Fibroblast of the aortic adventitia (primary cell): ENCODE data around the gene SHB. TPM values are rescaled to one million over a fixed set of nuclear protein-coding genes. Genes with fewer than 3 reads are reported as not detected.
A peak's percentile ranks its signal among the peaks of the same experiment; 100 is the strongest.

Source experiments
- DNase-seq: peaks from one replicate; pipeline ENCODE4 v3.0.0-alpha.2; 2010; ENCODE audit warnings: low read depth
- H3K4me3 ChIP-seq: 2 replicates; pipeline ENCODE4 v1.5.1; 2011; ENCODE audit warnings: low read depth, mild to moderate bottlenecking, control low read depth, low read length, moderate library complexity
- CTCF ChIP-seq: IDR thresholded peaks from 2 replicates; pipeline ENCODE4 v1.5.1; 2011; ENCODE audit warnings: mild to moderate bottlenecking, low read length, control low read depth, inconsistent platforms; ENCODE audit not compliant: insufficient read depth
- total RNA-seq: library from RNA; depleted of rRNA; stranded (reverse); fragments of >200 nt; gene quantifications from 2 replicates; pipeline ENCODE4 v1.2.3, GENCODE V29; 2012; ENCODE audit warnings: low replicate concordance

Gene SHB
- total RNA-seq, 1 donor: 26.5 TPM

GRCh38 chr9:37938121-37938891 lies 130.7 kb downstream of the SHB start:
- DNase-seq: peak; percentile 76
- no peak for TF ChIP-seq CTCF
- no peak overlapping the region for H3K4me3 ChIP-seq

GRCh38 chr9:37937366-37937765 lies 131.7 kb downstream of the SHB start:
- no peak for TF ChIP-seq CTCF
- H3K4me3 ChIP-seq: no peak overlapping the region
- DNase-seq: no peak

- no peak overlapping the region for H3K4me3 ChIP-seq
- DNase-seq: peak; percentile 76
- no peak for TF ChIP-seq CTCF
Observed at GRCh38 chr9:37936965-37937364, 132.1 kb downstream of the SHB start.

- TF ChIP-seq CTCF: no peak
- H3K4me3 ChIP-seq: no peak overlapping the region
- DNase-seq: no peak
Observed at GRCh38 chr9:37936376-37936775, 132.7 kb downstream of the SHB start.

- H3K4me3 ChIP-seq: no peak overlapping the region
- no peak for DNase-seq
- TF ChIP-seq CTCF: no peak
Observed at GRCh38 chr9:37935096-37935495, 133.9 kb downstream of the SHB start.

- no peak overlapping the region for H3K4me3 ChIP-seq
- no peak for DNase-seq
- no peak for TF ChIP-seq CTCF
Observed at GRCh38 chr9:37931592-37931991, 137.4 kb downstream of the SHB start.
